Measurements from ENCODE around the gene LRP1B. TPM values are rescaled to one million over a fixed set of nuclear protein-coding genes. Genes with fewer than 3 reads are reported as not detected.

The LRP1B gene
- total and polyA plus RNA-seq, 4 donors = 0.01 to 0.84 (median 0.17) TPM

- H3K36me3 ChIP-seq (ENCODE audit: control insufficient read depth in 4 of 4, insufficient read depth in 3 of 4, low read depth in 1 of 4, low read length in 3 of 4) = no peaks in the 10 kb centered on the region
- H3K27me3 ChIP-seq (ENCODE audit: control insufficient read depth in 4 of 4, insufficient read depth in 4 of 4, low read length in 3 of 4) = no peaks in the 10 kb centered on the region
- no peak overlapping the region for H3K9ac ChIP-seq (ENCODE audit: low read depth in 1 of 2, low read length in 2 of 2)
- no peak for TF ChIP-seq SP1 (IDR thresholded peaks at IDR 0.05)
- no peak for TF ChIP-seq REST (IDR thresholded peaks at IDR 0.05)
- TF ChIP-seq YY1 (IDR thresholded peaks at IDR 0.05) = no peak
- no peak for TF ChIP-seq RAD21 (IDR thresholded peaks at IDR 0.05)
- TF ChIP-seq HNF4A (conservative IDR thresholded peaks at IDR 0.05) = no peak
- TF ChIP-seq FOXA2 (IDR thresholded peaks at IDR 0.05) = no peak
- TF ChIP-seq, protein P1, sequence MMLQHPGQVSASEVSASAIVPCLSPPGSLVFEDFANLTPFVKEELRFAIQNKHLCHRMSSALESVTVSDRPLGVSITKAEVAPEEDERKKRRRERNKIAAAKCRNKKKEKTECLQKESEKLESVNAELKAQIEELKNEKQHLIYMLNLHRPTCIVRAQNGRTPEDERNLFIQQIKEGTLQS (IDR thresholded peaks at IDR 0.05) = no peak
- TF ChIP-seq, protein P2, sequence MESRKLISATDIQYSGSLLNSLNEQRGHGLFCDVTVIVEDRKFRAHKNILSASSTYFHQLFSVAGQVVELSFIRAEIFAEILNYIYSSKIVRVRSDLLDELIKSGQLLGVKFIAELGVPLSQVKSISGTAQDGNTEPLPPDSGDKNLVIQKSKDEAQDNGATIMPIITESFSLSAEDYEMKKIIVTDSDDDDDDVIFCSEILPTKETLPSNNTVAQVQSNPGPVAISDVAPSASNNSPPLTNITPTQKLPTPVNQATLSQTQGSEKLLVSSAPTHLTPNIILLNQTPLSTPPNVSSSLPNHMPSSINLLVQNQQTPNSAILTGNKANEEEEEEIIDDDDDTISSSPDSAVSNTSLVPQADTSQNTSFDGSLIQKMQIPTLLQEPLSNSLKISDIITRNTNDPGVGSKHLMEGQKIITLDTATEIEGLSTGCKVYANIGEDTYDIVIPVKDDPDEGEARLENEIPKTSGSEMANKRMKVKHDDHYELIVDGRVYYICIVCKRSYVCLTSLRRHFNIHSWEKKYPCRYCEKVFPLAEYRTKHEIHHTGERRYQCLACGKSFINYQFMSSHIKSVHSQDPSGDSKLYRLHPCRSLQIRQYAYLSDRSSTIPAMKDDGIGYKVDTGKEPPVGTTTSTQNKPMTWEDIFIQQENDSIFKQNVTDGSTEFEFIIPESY (IDR thresholded peaks at IDR 0.05) = no peak
- TF ChIP-seq RXRA (IDR thresholded peaks at IDR 0.05) = no peak
- TF ChIP-seq FOXA1 (IDR thresholded peaks at IDR 0.05) = no peak
- no peak for TF ChIP-seq EGR1 (IDR thresholded peaks at IDR 0.05; ENCODE audit: low read depth in 2 of 2)
- no peak for TF ChIP-seq HNF4G (IDR thresholded peaks at IDR 0.05)
- no peak for TF ChIP-seq JUND (IDR thresholded peaks at IDR 0.05)
- TF ChIP-seq MAX (IDR thresholded peaks at IDR 0.05) = no peak
- no peak for TF ChIP-seq NR2F2 (IDR thresholded peaks at IDR 0.05)
- no peak for TF ChIP-seq GABPA (IDR thresholded peaks at IDR 0.05 in 1 of 2, conservative IDR thresholded peaks at IDR 0.05 in 1 of 2)
- TF ChIP-seq TAF1 (conservative IDR thresholded peaks at IDR 0.05) = no peak
- TF ChIP-seq, protein P3, sequence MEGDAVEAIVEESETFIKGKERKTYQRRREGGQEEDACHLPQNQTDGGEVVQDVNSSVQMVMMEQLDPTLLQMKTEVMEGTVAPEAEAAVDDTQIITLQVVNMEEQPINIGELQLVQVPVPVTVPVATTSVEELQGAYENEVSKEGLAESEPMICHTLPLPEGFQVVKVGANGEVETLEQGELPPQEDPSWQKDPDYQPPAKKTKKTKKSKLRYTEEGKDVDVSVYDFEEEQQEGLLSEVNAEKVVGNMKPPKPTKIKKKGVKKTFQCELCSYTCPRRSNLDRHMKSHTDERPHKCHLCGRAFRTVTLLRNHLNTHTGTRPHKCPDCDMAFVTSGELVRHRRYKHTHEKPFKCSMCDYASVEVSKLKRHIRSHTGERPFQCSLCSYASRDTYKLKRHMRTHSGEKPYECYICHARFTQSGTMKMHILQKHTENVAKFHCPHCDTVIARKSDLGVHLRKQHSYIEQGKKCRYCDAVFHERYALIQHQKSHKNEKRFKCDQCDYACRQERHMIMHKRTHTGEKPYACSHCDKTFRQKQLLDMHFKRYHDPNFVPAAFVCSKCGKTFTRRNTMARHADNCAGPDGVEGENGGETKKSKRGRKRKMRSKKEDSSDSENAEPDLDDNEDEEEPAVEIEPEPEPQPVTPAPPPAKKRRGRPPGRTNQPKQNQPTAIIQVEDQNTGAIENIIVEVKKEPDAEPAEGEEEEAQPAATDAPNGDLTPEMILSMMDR (IDR thresholded peaks at IDR 0.05; ENCODE audit: low read depth, low read length, missing input control) = no peak
- H3K4me3 ChIP-seq (ENCODE audit: low read depth in 1 of 3, low read length in 3 of 3) = no peak overlapping the region
- H3K9me3 ChIP-seq (ENCODE audit: control insufficient read depth in 4 of 4, low read length in 3 of 4) = no peaks in the 10 kb centered on the region
- 84% methylated on average over 1 of the region's 1 CpG for WGBS
- no peak overlapping the region for H3K27ac ChIP-seq (ENCODE audit: low read depth in 1 of 2, low read length in 2 of 2)
- no peak for DNase-seq (ENCODE audit: low spot score)
- H3K4me1 ChIP-seq (ENCODE audit: control insufficient read depth in 4 of 4, insufficient read depth in 4 of 4, low read length in 3 of 4) = no peaks in the 10 kb centered on the region
Observed at GRCh38 chr2:141242008-141242407, 888.8 kb downstream of the LRP1B start.
